GM21515 (cell line): Measurements from ENCODE around the gene KLF13.

Experiments
- ATAC-seq: cut with Tn5 transposase; IDR thresholded peaks from one replicate; pipeline ENCODE4 v1.9.1; 2021; ENCODE audit not compliant: unreplicated experiment

Gene KLF13

GRCh38 chr15:31377030-31377429 lies 50.4 kb downstream of the KLF13 start:
- ATAC-seq, result no peak

- ATAC-seq, result no peak
Observed at GRCh38 chr15:31378363-31378903, 51.8 kb downstream of the KLF13 start.

- no peak for ATAC-seq
Observed at GRCh38 chr15:31379042-31379441, 52.4 kb downstream of the KLF13 start.

- no peak for ATAC-seq
Observed at GRCh38 chr15:31379577-31379976, 52.9 kb downstream of the KLF13 start.

GRCh38 chr15:31381801-31382712 lies 55.4 kb downstream of the KLF13 start:
- ATAC-seq, result no peak

- no peak for ATAC-seq
Observed at GRCh38 chr15:31382713-31383045, 56.0 kb downstream of the KLF13 start.

- ATAC-seq, result no peak
Observed at GRCh38 chr15:31383139-31383538, 56.5 kb downstream of the KLF13 start.

GRCh38 chr15:31384568-31384967 lies 57.9 kb downstream of the KLF13 start:
- no peak for ATAC-seq

GRCh38 chr15:31385736-31386135 lies 59.1 kb downstream of the KLF13 start:
- no peak for ATAC-seq

GRCh38 chr15:31387092-31387478 lies 60.5 kb downstream of the KLF13 start:
- ATAC-seq, result no peak

- ATAC-seq, result no peak
Observed at GRCh38 chr15:31387479-31388118, 61.0 kb downstream of the KLF13 start.

- ATAC-seq, result no peak
Observed at GRCh38 chr15:31389576-31389975, 62.9 kb downstream of the KLF13 start.

GRCh38 chr15:31390029-31390428 lies 63.4 kb downstream of the KLF13 start:
- ATAC-seq, result no peak

GRCh38 chr15:31390777-31391486 lies 64.3 kb downstream of the KLF13 start:
- no peak for ATAC-seq

- peak; percentile 84 for ATAC-seq
Observed at GRCh38 chr15:31391687-31392671, 65.3 kb downstream of the KLF13 start.

- peak; percentile 34 for ATAC-seq
Observed at GRCh38 chr15:31392761-31393401, 66.2 kb downstream of the KLF13 start.

GRCh38 chr15:31393444-31394091 lies 66.9 kb downstream of the KLF13 start:
- no peak for ATAC-seq

- ATAC-seq, result no peak
Observed at GRCh38 chr15:31396881-31397560, 70.4 kb downstream of the KLF13 start.
